Stimulated activated CD4-positive, alpha-beta T cell treated with anti-CD3 and anti-CD28 coated beads, Interleukin-4, amount 100 ng/mL, for 24 hours (primary cell): Measurements from ENCODE around the gene PDGFD.

Experiments
- DNase-seq: peaks from one replicate; pipeline ENCODE4 v3.0.0-alpha.2; 2020

PDGFD gene

GRCh38 chr11:103946793-103947545, 217.0 kb downstream of the PDGFD start:
- DNase-seq = no peak

- no peak for DNase-seq
Observed at GRCh38 chr11:103944251-103944940, 219.6 kb downstream of the PDGFD start.

GRCh38 chr11:103942646-103943045, 221.3 kb downstream of the PDGFD start:
- DNase-seq = no peak

- DNase-seq = no peak
Observed at GRCh38 chr11:103940551-103940950, 223.4 kb downstream of the PDGFD start.

DNA sequence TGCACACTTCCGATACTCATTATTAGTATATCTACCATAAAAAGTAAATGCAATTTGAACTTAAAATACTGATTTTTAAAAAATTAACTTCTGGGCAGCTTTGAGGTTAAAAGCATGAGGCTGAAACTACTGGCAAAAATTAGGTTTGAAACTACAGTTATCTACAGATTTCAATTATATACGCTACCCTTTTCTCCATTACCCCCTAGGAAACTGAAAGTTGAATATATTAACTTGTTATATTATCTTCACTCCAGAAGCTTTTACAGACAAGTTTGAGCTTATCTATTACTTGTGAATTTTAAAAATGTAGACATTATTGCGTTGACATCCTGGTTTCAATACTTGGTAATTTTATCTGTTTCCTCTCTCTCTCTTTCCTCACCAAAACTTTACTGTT, 224.3 kb downstream of the PDGFD start:
- no peak for DNase-seq

- no peak for DNase-seq
Observed at GRCh38 chr11:103936059-103936458, 227.9 kb downstream of the PDGFD start.

GRCh38 chr11:103935219-103935618, 228.7 kb downstream of the PDGFD start:
- DNase-seq = no peak

GRCh38 chr11:103929170-103929903, 234.6 kb downstream of the PDGFD start:
- DNase-seq = no peak

DNA sequence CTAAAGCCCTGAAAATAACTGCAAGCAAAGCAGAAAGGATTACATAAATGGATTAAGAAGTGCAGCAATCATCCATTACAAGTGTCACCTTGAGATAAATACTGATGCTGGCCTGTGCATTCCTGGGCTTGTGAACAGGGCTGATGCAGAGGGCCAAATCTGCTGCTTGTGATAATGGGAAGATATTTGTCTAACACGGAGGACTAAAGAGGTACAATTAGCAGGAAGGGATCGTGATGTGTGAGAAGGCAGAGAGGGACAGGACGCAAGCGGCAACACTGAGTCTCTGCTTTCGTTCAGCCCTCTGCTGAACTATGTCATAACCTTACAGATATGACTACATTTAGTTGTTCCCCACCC, 235.2 kb downstream of the PDGFD start:
- no peak for DNase-seq

DNA sequence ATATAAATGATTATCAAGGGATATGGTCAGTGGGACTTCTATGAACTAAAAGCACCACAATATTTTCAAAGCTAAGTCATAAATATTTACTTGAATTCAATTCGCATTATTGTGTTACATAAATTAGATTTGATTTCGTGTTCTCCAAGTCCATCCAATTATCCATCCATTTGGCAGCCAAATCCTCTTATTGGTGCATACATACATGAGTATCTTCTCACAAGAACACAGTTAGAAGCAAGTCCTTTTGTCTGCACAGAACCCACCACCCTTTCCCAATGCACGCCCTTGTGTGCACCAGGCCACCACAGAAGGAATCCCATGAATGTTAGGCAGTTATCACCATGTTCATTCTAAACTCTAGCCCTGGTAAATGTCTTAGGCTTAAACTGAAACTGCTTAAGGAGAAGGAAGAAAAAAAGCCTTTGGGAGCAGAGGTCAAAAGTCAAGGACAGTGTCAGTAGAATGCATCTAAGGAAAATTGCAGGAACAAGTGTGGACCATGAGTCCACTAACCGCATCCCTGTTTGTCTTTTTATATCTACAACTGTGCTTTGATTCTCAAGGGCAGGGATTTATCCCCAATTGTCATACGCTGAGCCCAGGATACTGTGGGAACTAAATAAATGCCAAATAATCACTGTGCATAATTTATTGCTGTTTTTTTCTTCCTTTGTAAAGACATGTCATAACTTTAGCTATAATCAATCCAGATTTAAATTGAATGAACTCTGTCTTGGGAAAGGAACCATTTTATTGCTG, 235.7 kb downstream of the PDGFD start:
- no peak for DNase-seq

GRCh38 chr11:103927535-103927934, 236.4 kb downstream of the PDGFD start:
- DNase-seq = no peak

- no peak for DNase-seq
Observed at GRCh38 chr11:103926990-103927389, 237.0 kb downstream of the PDGFD start.

DNA sequence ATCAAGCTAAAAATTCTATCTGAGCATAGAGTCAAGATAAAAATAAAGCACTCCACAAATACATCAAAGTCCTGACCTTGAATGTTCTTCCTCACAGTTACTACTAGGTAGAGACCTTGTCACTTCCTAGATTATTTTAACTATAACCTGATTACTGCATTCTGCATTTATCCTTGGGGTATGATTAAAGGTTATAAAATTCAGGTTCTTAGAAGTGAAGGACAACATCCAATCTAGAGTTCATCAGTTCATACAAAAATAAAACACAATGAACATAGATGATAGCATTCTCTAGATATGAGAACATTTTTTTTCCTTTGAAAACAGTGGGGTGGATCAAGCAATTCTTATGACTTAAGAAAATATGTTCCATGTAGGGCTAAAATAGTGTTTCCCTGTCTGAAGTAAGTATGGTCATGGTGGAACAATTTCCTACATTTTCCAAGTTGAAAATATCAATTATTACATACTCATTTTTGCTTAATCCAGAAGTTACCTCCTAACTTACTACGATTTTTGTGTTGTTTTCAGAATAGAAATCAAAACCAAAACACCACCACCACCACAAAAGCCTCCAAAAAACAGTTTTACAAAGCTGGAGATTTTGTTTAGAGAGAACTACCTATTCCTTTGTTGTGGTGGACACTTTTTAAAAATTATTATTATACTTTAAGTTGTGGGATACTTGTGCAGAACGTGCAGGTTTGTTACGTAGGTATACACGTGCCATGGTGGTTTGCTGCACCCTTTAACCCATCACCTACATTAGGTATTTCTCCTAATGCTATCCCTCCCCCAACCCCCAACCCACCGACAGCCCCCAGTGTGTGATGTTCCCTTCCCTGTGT, 239.6 kb downstream of the PDGFD start:
- no peak for DNase-seq

- no peak for DNase-seq
Observed at GRCh38 chr11:103923451-103923931, 240.5 kb downstream of the PDGFD start.

- no peak for DNase-seq
Observed at GRCh38 chr11:103920933-103921332, 243.0 kb downstream of the PDGFD start.

GRCh38 chr11:103920449-103920848, 243.5 kb downstream of the PDGFD start:
- DNase-seq = no peak

DNA sequence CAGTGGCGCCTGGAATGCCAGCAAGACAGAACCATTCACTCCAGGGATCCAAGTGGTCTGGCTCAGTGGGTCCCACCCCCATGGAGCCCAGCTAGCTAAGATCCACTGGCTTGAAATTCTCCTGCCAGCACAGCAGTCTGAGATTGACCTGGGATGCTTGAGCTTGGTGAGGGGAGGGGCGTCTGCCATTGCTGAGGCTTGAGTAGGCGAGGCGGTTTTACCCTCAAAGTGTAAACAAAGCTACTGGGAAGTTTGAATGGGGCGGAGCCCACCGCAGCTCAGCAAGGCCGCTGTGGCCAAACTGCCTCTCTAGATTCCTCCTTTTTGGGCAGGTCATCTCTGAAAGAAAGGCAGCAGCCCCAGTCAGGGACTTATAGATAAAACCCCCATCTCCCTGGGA, 253.2 kb downstream of the PDGFD start:
- no peak for DNase-seq

GRCh38 chr11:103907548-103908455, 256.1 kb downstream of the PDGFD start:
- DNase-seq = no peak

GRCh38 chr11:103907136-103907535, 256.8 kb downstream of the PDGFD start:
- no peak for DNase-seq

- DNase-seq = no peak
Observed at GRCh38 chr11:103906291-103906867, 257.6 kb downstream of the PDGFD start.

GRCh38 chr11:103904324-103904667, 259.7 kb downstream of the PDGFD start:
- DNase-seq = no peak
